ENCODE measurements around the gene LRMDA. TPM values are rescaled to one million over a fixed set of nuclear protein-coding genes. Genes with fewer than 3 reads are reported as not detected.

Gene LRMDA
- total and polyA plus RNA-seq, 2 of the 8 experiments (the other 6 are each of a cell fraction or from before 2014, with no cell fraction given) = 0.86 to 2.8 TPM

GRCh38 chr10:75556320-75556719 lies 124.9 kb downstream of the LRMDA start:
- no peak overlapping the region for H3K4me2 ChIP-seq (ENCODE audit: insufficient read depth in 1 of 2, low read depth in 2 of 2, low read length in 2 of 2)
- ChIA-PET CTCF (ENCODE audit: partially characterized antibody) (no interaction called here), POLR2A (ENCODE audit: partially characterized antibody) (no interaction called here)
- FAIRE-seq (no peak), DNase-seq (ENCODE audit: low read depth in 1 of 2, low spot score in 2 of 2) (no peak)
- H3K27me3 ChIP-seq (replicated peaks in 1 of 4; ENCODE audit: control insufficient read depth in 3 of 4, extremely low read depth in 1 of 4, insufficient read depth in 3 of 4, low read length in 3 of 4) = no peaks in the 10 kb centered on the region
- H4K20me1 ChIP-seq (replicated peaks in 1 of 2; ENCODE audit: control insufficient read depth in 1 of 2, insufficient read depth in 2 of 2, low read length in 2 of 2) = no peaks in the 10 kb centered on the region
- no peak overlapping the region for H3K23ac ChIP-seq (ENCODE audit: insufficient read length)
- H3K9ac ChIP-seq (replicated peaks in 1 of 4; ENCODE audit: extremely low read depth in 1 of 4, low read depth in 3 of 4, low read length in 3 of 4) = no peak overlapping the region
- H3K23me2 ChIP-seq (ENCODE audit: low read depth, low read length) = no peaks in the 10 kb centered on the region
- no peaks in the 10 kb centered on the region for H3K36me3 ChIP-seq (ENCODE audit: control insufficient read depth in 2 of 4, insufficient read depth in 4 of 4, low read length in 3 of 4)
- no peak overlapping the region for H4K8ac ChIP-seq (ENCODE audit: extremely low read depth, insufficient read depth, low read length)
- no peak overlapping the region for H2AK5ac ChIP-seq (ENCODE audit: low read depth, low read length)
- H2AFZ ChIP-seq (ENCODE audit: low read length) = no peak overlapping the region
- no peaks in the 10 kb centered on the region; a peak in 1 of 4 replicates for H3K9me3 ChIP-seq (ENCODE audit: insufficient read depth in 2 of 2, low read depth in 1 of 2, low read length in 1 of 2)
- no peak overlapping the region for H2BK12ac ChIP-seq (ENCODE audit: low read depth, low read length)
- no peak overlapping the region for H2BK5ac ChIP-seq (ENCODE audit: low read depth, low read length)
- no peaks in the 10 kb centered on the region for H3K4me1 ChIP-seq (replicated peaks in 1 of 4; ENCODE audit: control insufficient read depth in 3 of 4, insufficient read depth in 4 of 4, low read length in 3 of 4)
- H3K4ac ChIP-seq (replicated peaks; ENCODE audit: insufficient read length, low read depth, low read length) = no peak overlapping the region
- H3K4me3 ChIP-seq (ENCODE audit: extremely low read depth in 1 of 4, insufficient read depth in 2 of 4, low read depth in 3 of 4, low read length in 4 of 4) = no peak overlapping the region
- H3K79me1 ChIP-seq (ENCODE audit: low read depth, low read length) = no peaks in the 10 kb centered on the region
- no peak overlapping the region for H3K27ac ChIP-seq (ENCODE audit: low read depth, low read length)
- H2BK120ac ChIP-seq (replicated peaks; ENCODE audit: low read depth, low read length) = no peak overlapping the region
- H4K5ac ChIP-seq (ENCODE audit: insufficient read length, low read depth, low read length) = no peak overlapping the region
- H3K79me2 ChIP-seq (ENCODE audit: control insufficient read depth in 1 of 2, insufficient read depth in 2 of 2, low read length in 2 of 2) = no peaks in the 10 kb centered on the region
- H4K91ac ChIP-seq (replicated peaks; ENCODE audit: insufficient read length, low read length) = no peak overlapping the region
- H3K56ac ChIP-seq (replicated peaks; ENCODE audit: insufficient read length, low read depth, low read length) = no peak overlapping the region
- 33% methylated on average over 2 of the region's 2 CpGs; no CpG with 5 or more reads in 1 of the 2 experiments for WGBS, 2 experiments (ENCODE audit: extremely low coverage in 1 of 2, insufficient coverage in 1 of 2, insufficient read length in 1 of 2, insufficient replicate concordance in 2 of 2, low coverage in 1 of 2, low lambda C conversion rate in 2 of 2, missing lambda C conversion rate in 1 of 2)
- H2BK20ac ChIP-seq (ENCODE audit: low read length) = no peak overlapping the region
- H3K18ac ChIP-seq (ENCODE audit: extremely low read depth, low read length) = no peak overlapping the region
- no peak overlapping the region for H2BK15ac ChIP-seq (ENCODE audit: low read length)
- H3K14ac ChIP-seq (ENCODE audit: insufficient read length) = no peak overlapping the region
- TF ChIP-seq TAF7 (optimal IDR thresholded peaks at IDR 0.05; ENCODE audit: borderline replicate concordance, low read depth, low read length) (no peak), POU5F1 (IDR thresholded peaks at IDR 0.05; ENCODE audit: low read depth, low read length) (no peak), CTBP2 (IDR thresholded peaks at IDR 0.05; ENCODE audit: borderline replicate concordance, insufficient read depth, insufficient read length, low read length) (no peak), SIN3A (conservative IDR thresholded peaks at IDR 0.05 in 1 of 2, IDR thresholded peaks at IDR 0.05 in 1 of 2; ENCODE audit: low read depth in 1 of 2, low read length in 2 of 2) (no peak), POLR2A (IDR thresholded peaks at IDR 0.05; ENCODE audit: control extremely low read depth in 1 of 2, low read depth in 2 of 2, low read length in 2 of 2) (no peak), SAP30 (IDR thresholded peaks at IDR 0.05; ENCODE audit: insufficient read depth, insufficient replicate concordance, low read length) (no peak), CTCF (IDR thresholded peaks at IDR 0.05; ENCODE audit: control extremely low read depth in 1 of 3, insufficient read depth in 1 of 3, low read depth in 1 of 3, low read length in 3 of 3) (no peak), SUZ12 (IDR thresholded peaks at IDR 0.05; ENCODE audit: low read length) (no peak), JUN (IDR thresholded peaks at IDR 0.05; ENCODE audit: low read depth, low read length) (no peak), BCL11A (IDR thresholded peaks at IDR 0.05; ENCODE audit: low read depth in 2 of 2, low read length in 2 of 2) (no peak), EZH2 (IDR thresholded peaks at IDR 0.05; ENCODE audit: low read depth, low read length, severe bottlenecking) (no peak), FOSL1 (IDR thresholded peaks at IDR 0.05; ENCODE audit: insufficient read depth, low read depth, low read length) (no peak)
